ENCODE results near the gene RTKN. TPM values are rescaled to one million over a fixed set of nuclear protein-coding genes. Genes with fewer than 3 reads are reported as not detected.
A peak's percentile ranks its signal among the peaks of the same experiment; 100 is the strongest.
"Not testable (repeated sequence)": the region's sequence is repeated elsewhere in the genome, so short reads cannot be mapped to it uniquely, and the experiment has no call there.

RTKN gene
- total RNA-seq, 1 donor from 2014 or later: 60.8 TPM

DNA sequence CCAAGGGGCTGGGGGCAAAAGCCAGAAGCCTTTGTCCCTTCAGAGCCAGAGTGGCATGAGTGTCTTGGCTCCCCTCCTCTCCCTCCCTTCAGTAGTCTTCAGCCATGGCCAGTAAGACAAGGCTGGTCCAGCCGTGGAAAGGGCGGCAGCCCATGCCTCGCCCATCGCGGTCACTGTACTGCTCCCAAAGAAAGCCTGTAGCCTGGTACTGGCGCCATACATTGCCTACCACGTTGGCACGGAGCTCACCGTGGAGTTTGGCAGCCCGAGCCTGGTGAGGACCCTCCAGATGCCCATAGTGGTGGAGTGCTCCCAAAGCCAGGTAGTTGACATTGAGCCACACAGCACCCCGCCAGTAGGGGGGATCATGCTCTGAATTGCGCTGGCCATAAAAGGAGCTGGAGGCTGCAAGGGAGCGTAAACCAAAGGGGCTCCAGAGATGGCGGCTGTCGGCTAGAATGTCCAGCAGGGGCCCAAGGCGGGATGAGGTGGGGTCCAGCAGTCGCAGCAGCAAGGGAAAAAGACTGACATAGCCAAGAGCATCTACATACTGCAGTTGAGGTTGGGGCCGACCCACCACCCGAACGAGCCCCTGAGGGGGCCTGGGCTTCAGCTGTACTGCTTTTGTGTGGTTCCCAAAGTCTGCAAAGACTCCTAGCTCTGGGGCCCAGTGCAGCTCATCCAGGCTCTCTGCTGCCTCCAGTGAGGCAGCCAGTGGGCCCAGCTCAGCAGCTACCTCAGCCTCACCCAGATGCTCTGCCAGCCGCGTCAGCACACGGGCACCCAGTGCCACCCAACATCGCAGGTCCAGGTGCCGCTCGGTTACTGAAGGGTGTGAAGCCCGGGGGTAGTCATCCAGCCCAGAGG lies 19.7 kb upstream of the RTKN start:
- no peak for DNase-seq (ENCODE audit: low read depth)

DNA sequence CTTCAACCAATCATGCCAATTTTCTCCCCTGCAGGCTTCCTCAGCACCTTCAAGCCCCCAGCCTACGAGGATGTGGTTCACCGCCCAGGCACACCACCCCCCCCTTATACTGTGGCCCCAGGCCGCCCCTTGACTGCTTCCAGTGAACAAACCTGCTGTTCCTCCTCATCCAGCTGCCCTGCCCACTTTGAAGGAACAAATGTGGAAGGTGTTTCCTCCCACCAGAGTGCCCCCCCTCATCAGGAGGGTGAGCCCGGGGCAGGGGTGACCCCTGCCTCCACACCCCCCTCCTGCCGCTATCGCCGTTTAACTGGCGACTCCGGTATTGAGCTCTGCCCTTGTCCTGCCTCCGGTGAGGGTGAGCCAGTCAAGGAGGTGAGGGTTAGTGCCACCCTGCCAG lies 18.4 kb upstream of the RTKN start:
- not testable (repeated sequence) for DNase-seq (ENCODE audit: low read depth)

DNA sequence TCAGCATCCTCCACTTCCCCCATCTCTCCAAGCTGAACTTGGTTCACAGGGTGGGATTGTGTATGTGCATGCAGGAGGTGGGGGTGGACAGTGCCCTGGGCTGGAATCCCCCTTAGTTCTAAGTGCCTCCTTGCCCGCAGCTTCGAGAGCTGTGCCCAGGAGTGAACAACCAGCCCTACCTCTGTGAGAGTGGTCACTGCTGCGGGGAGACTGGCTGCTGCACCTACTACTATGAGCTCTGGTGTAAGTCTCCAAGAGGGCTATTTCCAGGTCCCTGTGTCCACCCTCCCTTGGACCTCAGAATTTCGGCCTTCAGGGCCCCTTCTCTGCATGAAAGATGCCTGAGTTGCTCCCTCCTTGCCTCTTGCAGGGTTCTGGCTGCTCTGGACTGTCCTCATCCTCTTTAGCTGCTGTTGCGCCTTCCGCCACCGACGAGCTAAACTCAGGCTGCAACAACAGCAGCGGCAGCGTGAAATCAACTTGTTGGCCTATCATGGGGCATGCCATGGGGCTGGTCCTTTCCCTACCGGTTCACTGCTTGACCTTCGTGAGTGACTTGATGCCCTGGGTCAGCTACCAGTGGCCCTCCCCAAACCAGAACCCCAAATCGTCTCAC lies 17.9 kb upstream of the RTKN start:
- not testable (repeated sequence) for DNase-seq (ENCODE audit: low read depth)

DNA sequence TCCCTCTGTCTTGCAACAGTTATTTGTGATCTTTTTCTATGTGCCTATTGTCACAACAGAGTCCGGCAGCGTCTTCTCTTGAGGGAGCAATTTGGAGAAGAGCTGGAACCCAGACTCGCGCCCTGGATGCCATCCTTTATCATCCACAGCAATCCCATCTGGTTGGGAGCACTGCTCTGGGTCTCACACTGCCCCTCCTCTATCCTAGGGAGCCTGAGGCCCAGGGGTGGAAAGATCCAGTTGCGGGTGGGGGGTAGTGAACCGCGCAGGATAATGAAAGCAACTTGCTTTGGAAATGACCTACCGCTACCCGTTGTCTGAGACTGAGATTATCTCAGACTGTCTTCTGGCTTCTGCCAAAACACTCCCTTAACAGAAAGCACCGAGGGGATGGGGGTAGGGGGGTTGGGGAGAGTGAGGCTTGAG lies 17.2 kb upstream of the RTKN start:
- no peak for DNase-seq (ENCODE audit: low read depth)

DNA sequence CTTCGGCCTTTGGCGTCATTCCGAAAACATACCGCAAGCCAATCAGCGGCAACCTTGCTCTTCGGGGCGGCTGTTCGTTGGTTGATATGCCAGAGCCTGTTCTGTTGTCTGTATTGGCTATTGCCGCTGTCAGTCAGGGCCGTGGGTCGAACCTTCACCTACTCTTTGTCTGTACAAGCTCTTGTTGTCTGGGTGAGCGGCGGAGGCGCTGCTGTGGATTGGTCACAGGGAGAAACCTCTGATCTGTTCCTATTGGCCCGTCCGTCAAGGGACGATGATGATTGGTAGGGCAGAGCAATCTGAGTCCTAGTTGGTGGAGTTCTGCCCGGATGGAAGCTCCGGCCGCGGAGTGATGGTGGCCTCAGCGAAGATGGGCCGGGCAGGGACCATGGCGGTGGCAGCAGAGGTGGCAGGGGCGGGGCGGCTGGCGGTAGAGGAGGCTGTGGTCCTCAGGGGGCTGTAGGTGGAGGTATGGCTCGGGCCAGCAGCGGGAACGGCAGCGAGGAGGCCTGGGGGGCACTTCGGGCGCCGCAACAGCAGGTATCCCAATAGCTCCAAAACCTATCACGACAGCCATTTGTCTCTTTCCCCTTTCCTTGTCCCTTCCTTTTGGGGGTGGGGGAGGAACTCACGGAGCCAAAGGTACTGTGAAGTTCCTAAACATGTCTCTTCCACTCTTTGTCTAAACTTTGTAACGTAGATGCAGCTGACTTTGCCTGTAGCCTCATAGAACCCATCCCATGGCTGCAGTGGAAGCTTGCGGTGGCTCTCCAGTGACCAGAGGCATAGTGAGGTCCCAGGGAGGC lies 16.6 kb upstream of the RTKN start, which contains the start of gene WBP1:
Gene WBP1 (plus strand): TSS at position 307 of the 806 bp plus-strand sequence. CDS start 165 bp downstream, at position 472.
- peak; percentile 100 for DNase-seq (ENCODE audit: low read depth)

DNA sequence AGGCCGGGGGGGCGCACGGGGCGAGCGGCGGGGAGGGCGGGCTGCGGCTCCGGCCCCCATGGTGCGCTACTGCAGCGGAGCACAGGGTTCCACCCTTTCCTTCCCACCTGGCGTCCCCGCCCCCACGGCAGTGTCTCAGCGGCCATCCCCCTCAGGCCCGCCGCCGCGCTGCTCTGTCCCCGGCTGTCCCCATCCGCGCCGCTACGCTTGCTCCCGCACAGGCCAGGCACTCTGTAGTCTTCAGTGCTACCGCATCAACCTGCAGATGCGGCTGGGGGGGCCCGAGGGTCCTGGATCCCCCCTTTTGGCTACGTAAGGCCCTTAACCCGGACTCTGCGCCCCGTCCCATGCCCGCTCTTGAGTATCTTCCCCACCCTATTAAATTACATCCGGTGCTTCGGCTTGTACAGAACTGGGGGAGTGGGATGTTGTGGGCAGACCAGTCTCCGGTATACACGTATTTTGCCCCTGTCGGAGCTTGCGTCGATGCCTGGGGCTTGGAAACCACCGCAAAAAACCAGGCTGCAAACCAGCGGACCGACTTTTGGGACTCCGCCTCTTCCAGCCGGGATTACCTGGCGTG lies 15.9 kb upstream of the RTKN start:
- no peak for DNase-seq (ENCODE audit: low read depth)

DNA sequence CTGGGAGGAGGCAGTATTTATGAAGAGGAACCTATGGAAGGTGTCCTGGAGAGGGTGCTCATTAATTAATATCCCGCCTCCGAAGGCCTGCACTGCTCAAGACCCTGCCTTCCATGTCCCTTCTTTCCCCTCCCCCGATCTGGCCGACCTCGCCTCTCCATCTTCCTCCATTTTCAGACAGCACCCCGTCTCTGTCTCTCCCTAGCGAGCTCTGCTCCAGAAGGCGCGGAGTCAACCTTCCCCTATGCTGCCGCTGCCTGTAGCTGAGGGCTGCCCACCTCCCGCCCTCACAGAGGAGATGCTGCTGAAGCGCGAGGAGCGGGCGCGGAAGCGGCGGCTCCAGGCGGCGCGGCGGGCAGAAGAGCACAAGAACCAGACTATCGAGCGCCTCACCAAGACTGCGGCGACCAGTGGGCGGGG lies 15.4 kb upstream of the RTKN start:
- DNase-seq (ENCODE audit: low read depth): no peak

DNA sequence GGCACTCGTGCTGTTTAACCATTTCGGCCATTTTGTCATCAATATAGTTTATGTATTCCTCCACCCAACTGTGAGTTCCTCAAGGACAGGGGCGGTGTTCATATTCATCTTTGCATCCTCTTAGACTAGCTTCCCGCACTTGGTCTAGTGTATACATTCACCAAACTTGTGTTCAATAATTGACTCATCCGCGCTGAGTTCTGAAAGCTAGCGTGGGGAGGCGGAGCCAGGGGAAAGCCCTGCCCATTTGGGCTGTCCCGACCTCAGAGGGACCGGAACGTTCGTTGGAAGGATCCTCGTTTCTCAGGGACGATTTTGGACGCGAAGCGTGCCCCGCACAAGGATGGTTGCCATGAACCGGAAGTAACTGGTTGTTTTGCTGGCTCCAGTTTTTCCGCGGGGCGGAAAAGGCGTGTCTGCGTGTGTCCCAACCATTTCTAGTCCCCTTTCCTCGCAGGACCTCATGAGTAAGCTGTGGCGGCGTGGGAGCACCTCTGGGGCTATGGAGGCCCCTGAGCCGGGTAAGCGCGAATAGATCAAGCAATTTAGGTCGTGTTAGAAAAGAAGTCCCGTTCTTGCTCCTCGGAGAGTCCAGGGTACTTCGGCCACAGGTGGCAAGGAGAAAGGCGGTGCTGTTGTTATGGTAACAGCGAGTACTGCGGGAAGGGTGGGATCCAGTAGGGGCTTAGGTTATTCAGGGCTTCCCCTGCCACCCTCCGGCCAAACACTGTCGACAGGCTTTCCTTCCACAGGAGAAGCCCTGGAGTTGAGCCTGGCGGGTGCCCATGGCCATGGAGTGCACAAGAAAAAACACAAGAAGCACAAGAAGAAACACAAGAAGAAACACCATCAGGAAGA lies 13.1 kb upstream of the RTKN start, which contains the start of gene INO80B:
Gene INO80B (plus strand): TSS at position 434 of the 858 bp plus-strand sequence. CDS start 30 bp downstream, at position 464.
- peak; percentile 95 for DNase-seq (ENCODE audit: low read depth)

DNA sequence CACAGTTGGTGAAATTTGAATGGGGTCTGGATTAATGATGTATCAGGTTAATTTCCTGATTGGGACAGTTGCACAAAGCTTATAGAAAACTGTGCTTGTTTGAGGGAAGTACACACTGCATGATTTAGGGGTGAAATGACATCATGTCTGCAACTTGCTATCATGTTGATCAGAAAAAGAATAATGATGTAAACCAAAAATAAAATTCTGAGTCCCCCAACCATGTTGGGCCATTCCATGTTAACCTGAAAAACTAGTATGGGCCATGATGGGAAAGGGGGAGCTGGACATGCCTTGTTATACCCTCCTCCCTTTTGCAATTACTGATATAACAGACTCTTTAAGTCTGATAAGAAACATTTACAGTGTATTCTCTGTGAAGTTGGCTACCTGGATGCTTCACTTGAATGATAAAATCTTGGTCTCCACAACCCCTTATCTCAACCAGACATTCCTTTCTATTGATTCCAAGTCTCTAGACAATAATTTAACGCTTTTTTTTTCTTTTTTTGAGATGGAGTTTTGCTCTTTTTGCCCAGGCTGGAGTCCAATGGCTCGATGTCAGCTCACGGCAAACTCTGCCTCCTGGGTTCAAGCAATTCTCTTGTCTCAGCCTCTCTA lies 8.9 kb upstream of the RTKN start:
- no peak for DNase-seq (ENCODE audit: low read depth)

DNA sequence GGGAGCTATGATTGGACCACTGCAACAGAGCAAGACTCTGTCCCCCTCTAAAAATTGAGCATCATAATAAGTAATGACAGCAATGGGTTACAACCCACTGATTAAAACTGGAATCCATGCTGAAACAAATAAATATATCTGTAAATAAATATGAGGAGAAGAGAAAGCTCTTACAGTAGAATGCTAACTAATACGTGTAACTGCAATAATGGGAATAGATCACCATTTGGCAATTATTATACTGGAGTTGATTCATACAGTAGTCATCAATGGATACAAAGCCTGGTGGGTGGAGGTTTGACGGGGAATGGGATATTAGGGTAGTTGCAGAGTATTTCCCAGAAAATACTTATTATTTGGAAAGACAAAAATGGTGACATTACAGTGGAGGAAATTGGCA lies 7.0 kb upstream of the RTKN start:
- no peak for DNase-seq (ENCODE audit: low read depth)

DNA sequence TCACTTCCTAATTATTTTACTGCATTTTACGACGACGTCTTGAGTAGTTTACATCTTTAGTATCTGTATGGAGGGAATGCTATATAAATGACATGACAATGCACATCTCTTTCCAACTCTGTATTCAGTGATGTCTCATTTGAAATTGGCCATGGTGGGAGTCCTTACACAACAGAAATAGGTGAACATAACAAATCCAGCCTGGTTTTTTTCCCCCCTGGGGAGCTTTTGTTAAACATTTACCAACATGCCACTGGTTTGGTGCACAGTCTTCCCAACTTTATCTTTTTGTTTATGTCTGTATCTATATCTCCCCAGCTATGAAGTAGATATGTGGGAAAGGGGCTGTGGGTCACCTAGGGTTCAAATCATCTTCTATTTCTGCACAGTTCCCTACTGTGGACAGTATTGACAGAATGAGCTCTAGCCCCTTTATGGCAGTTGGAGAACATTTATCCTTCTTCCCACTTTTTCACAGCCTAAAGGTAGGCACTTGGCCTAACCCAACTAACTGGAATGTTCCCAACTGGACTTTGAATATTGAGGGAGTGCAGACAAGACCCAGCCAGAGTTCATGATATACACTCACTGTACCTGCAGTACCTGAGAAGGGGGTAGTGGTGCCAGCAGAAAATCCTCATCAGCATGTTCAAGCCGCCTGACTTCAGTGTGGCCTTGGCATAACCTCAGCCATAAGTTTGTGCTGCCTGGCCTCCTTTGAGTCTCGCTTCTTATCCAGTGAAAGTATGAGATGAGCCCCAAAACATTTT lies 5.7 kb upstream of the RTKN start:
- DNase-seq (ENCODE audit: low read depth): peak; percentile 54

DNA sequence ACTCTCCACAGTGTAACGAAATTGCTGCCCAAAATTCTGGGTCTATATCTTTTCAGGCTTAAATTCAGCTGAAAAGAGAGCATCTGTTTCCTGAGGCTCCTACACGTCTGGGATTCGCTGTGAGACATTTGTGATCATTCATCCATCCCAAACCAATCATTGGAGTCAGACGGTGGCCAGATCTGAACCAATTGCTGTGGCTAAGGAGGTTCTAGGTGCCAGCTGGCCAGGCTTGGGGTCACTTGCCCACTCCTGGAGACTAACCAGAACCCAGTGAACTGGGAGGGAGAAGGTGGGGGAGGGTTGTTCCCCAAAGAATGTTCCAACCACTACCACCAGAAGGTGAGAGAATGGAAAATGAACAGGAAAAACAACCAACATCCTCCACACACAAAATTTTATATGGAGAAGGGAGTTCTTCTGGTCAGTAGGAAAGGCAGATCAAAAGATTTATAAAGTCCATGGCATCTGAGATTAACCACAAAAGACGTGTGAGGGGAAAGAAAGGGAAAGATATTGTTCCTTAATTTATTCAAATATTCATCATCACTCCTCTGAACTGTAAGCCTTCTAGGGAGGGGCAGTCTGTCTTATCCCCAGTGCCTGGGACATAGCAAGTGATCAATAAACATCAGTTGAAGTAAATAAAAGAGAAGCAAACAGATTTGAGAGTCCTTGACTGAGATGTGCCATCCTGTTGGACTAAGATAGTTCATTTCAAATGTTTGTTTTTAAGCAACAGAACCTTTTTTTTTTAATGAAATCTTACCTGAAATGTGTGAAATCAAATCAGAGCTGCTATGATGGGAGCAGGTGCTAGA lies 3.0 kb upstream of the RTKN start:
- DNase-seq (ENCODE audit: low read depth): no peak

DNA sequence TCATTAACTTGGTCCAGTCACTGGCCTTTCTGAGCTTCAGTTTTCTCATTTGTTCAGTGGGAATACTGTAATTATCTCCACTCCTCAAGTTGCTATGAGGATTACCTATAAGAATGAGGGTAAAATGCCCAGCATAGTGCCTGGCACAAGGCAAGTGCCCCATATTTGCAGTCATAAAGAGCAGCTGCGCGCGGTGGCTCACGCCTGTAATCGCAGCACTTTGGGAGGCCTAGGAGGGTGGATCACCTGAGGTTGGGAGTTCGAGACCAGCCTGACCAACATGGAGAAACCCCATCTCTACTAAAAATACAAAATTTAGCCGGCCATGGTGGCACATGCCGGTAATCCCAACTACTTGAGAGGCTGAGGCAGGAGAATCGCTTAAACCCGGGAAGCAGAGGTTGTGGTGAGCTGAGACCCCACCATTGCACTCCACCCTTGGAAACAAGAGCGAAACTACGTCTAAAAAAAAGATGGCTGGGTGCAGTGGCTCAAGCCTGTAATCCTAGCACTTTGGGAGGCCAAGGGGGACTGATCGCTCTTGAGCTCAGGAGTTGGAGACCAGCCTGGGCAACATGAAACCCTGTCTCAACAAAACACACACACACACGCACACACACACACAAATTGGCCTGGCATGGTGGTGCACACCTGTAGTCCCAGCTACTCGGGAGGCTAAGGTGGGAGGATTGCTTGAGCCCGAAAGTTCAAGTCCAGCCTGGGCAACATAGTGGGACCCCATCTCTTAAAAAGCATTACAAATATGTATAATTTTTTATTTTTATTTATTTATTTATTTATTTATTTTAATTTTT lies 953 bp upstream of the RTKN start:
- not testable (repeated sequence) for DNase-seq (ENCODE audit: low read depth)

DNA sequence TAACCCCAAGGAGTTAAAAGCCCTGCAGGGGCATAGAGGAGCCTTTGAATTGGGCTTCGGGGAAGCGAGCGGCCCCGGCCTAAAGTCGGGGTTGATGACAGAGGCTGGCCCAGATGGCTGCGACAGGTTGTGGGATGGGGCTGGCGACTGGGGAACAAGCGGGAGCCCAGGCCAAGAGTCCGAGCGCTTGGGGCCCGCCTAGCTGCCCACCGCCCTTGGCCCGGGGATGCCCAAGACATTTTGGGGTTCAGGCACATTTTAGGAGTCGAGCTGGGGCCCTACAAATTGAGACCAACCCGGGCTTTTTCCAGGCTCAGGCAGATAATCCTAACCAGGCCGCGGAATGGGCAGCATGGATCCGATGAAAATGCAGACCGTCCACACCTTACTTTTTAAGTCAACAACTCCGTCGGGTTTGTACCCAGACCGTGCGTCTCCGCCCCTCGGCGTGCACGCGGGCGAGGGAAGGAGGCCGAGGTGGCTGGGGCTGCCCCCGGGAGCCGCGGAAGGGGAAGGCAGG lies 507 bp downstream of the RTKN start:
- no peak for DNase-seq (ENCODE audit: low read depth)

DNA sequence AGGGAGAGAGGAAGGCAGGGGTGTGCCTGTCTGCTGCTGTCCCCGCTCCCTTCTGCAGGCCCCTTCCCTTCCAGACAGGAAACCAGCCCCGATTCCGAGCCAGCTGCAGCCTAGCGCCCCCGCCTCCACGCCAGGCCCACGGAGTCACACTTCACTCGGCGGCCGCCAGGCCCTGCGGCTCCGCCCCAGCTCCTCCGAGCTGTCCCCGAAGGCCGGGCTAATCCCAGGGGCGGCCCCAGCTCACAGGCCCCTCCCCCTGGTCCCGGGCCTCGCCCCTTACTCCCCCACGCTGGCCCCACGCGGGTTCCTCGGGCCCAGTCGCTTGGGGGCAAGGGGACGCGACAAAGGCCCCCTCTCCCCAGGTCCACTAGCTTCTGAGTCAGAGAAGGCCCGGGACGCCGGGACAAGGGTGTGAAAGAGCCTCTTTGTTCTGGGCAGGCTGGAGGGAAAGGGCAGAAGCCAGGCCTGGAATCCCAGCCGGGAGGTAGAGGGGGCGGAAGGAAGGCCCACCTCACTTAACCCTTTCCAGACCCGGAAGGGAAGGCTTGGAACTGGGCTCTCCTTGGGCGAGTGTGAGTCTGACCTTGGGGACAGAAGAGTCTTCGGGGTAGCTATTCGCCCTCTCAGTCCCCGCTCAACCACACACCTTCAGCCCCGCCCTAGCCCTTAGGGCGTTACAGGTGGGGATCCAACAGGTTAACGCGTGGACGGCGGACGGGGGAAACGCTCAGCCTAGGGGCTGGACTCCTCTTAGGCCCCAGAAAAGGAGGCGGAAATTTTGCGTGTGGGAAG lies 1.2 kb downstream of the RTKN start:
- peak; percentile 64 for DNase-seq (ENCODE audit: low read depth)

DNA sequence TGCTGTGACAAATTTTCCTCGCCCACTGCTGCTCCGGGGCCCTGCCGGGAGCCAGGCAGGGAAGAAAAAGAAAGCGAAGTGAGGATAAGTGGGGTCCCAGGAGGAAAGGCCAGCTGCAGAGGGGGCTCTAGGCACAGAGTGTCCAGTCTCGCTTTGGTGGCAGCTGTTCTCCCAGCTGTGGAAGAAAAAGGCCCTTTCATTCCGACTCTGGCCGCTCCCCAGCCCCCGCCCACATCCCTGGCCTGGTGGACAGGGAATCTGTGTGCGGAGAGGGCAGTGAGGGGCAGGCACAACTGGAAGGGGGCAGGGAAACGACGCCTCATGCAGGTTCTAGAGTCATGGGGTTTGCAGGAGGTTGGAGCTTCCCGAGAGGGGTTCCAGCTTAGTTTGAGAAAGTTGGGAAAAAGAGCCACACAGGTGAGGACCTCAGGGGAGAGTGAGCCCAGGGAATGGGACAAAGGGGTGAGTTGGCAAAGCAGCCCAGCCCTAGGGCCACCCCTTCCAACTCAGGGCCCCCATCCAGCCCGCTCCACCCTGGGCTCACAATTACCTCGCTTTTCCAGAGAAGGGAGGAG lies 1.8 kb downstream of the RTKN start:
- DNase-seq (ENCODE audit: low read depth): no peak

Measured in renal cortical epithelial cell (primary cell).